Measurements from ENCODE around the gene KCNQ4. TPM values are rescaled to one million over a fixed set of nuclear protein-coding genes. Genes with fewer than 3 reads are reported as not detected.

The KCNQ4 gene
- total RNA-seq, 3 donors from 2014 or later (not counting 1 experiment from before 2014, with no cell fraction given): 0.14 to 0.45 (median 0.35) TPM

- intact Hi-C loops (cut with micrococcal nuclease): no loop called here
- no peaks in the 10 kb centered on the region for H3K27me3 ChIP-seq (ENCODE audit: control insufficient read depth, insufficient read depth, low read length)
- peaks cover 15% of the 10 kb centered on the region for H3K4me1 ChIP-seq (ENCODE audit: control insufficient read depth, insufficient read depth, low read length)
- Mint-ChIP-seq H3K4me1 (peaks cover 12 to 21% of the 10 kb centered on the region in 2 donors), H3K4me3 (no peak overlapping the region), H3K9me3 (no peaks in the 10 kb centered on the region), H3K27ac (no peak overlapping the region), H3K36me3 (no peaks in the 10 kb centered on the region), H3K27me3 (ENCODE audit: low read depth in 2 of 2) (peaks cover 0 to 5% of the 10 kb centered on the region in 2 donors)
- no peak for ATAC-seq
- H3K9me3 ChIP-seq (ENCODE audit: control insufficient read depth, insufficient read depth, low read length): no peaks in the 10 kb centered on the region
- H3K36me3 ChIP-seq (ENCODE audit: control insufficient read depth, insufficient read depth, low read length): no peaks in the 10 kb centered on the region
- 64% methylated on average over 8 of the region's 9 CpGs for WGBS (ENCODE audit: insufficient coverage)
- peak in 1 of 2 donors; percentile 29 for DNase-seq
- no peak for TF ChIP-seq CTCF (IDR thresholded peaks at IDR 0.05)
- no peak overlapping the region for H3K27ac ChIP-seq (ENCODE audit: low read length)
- H3K4me3 ChIP-seq (ENCODE audit: low read length): no peak overlapping the region
Measured at GRCh38 chr1:40796939-40797667, 13.5 kb downstream of the KCNQ4 start.

DNA sequence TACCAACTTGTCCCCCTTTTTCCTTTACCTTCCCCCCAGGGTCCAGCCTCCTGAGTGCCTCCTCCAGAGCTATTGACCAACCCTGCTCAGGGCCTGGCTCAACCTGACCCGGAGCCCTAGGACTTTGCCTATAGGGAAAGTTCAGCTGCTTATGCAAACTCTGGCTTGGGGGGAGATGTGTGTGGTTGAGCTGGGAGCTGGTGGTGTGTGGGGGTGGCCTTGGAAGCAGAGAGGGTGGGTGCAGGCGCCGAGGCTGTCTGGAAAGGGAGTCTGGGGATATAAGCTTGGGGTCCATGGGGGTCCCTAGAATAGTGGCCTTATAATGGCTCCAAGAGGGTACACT, 14.1 kb downstream of the KCNQ4 start:
- intact Hi-C loops (cut with micrococcal nuclease): no loop called here
- no peak overlapping the region for H3K4me3 Mint-ChIP-seq

GRCh38 chr1:40798366-40799281, 15.0 kb downstream of the KCNQ4 start:
- Mint-ChIP-seq H3K4me1 (peaks cover 12 to 26% of the 10 kb centered on the region in 2 donors), H3K4me3 (no peak overlapping the region), H3K36me3 (no peaks in the 10 kb centered on the region), H3K9me3 (no peaks in the 10 kb centered on the region), H3K27me3 (ENCODE audit: low read depth in 2 of 2) (peaks cover 0 to 5% of the 10 kb centered on the region in 2 donors), H3K27ac (no peak overlapping the region)
- Histone ChIP-seq H3K27ac (ENCODE audit: low read length) (no peak overlapping the region), H3K27me3 (ENCODE audit: control insufficient read depth, insufficient read depth, low read length) (no peaks in the 10 kb centered on the region), H3K9me3 (ENCODE audit: control insufficient read depth, insufficient read depth, low read length) (no peaks in the 10 kb centered on the region), H3K4me1 (ENCODE audit: control insufficient read depth, insufficient read depth, low read length) (peaks cover 20% of the 10 kb centered on the region), H3K4me3 (ENCODE audit: low read length) (no peak overlapping the region), H3K36me3 (ENCODE audit: control insufficient read depth, insufficient read depth, low read length) (no peaks in the 10 kb centered on the region)
- TF ChIP-seq CTCF (IDR thresholded peaks at IDR 0.05): no peak
- ATAC-seq (no peak), DNase-seq (no peak)
- intact Hi-C loops (cut with micrococcal nuclease): no loop called here
- WGBS (ENCODE audit: insufficient coverage): 89% methylated on average over 8 of the region's 8 CpGs

More for the DNA sequence above, 14.1 kb downstream of the KCNQ4 start:
- H3K4me1 ChIP-seq (ENCODE audit: control insufficient read depth, insufficient read depth, low read length): peaks cover 18% of the 10 kb centered on the region
- Mint-ChIP-seq H3K9me3 (no peaks in the 10 kb centered on the region), H3K27me3 (ENCODE audit: low read depth in 2 of 2) (peaks cover 0 to 5% of the 10 kb centered on the region in 2 donors), H3K4me1 (peaks cover 12 to 23% of the 10 kb centered on the region in 2 donors), H3K27ac (no peak overlapping the region), H3K36me3 (no peaks in the 10 kb centered on the region)
- no peak for DNase-seq
- no peak for TF ChIP-seq CTCF (IDR thresholded peaks at IDR 0.05)
- H3K27me3 ChIP-seq (ENCODE audit: control insufficient read depth, insufficient read depth, low read length): no peaks in the 10 kb centered on the region
- H3K27ac ChIP-seq (ENCODE audit: low read length): no peak overlapping the region
- no peaks in the 10 kb centered on the region for H3K9me3 ChIP-seq (ENCODE audit: control insufficient read depth, insufficient read depth, low read length)
- H3K4me3 ChIP-seq (ENCODE audit: low read length): no peak overlapping the region
- H3K36me3 ChIP-seq (ENCODE audit: control insufficient read depth, insufficient read depth, low read length): no peaks in the 10 kb centered on the region
- ATAC-seq: no peak
- WGBS (ENCODE audit: insufficient coverage): 90% methylated on average over 3 of the region's 3 CpGs

All from natural killer cell (primary cell).